ENCODE results near the gene SAPCD2. TPM values are rescaled to one million over a fixed set of nuclear protein-coding genes. Genes with fewer than 3 reads are reported as not detected.

Gene SAPCD2
- total and polyA plus RNA-seq, 9 of the 15 experiments (the other 6 are each of a cell fraction or from before 2014, with no cell fraction given): 3.4 to 91.8 (median 18.8) TPM

GRCh38 chr9:137074657-137075274 lies 4.4 kb upstream of the SAPCD2 start (continued):
- TF ChIP-seq MNT (conservative IDR thresholded peaks at IDR 0.05) (no peak), E4F1 (CRISPR knock-in tag; IDR thresholded peaks at IDR 0.05; ENCODE audit: borderline replicate concordance) (peak; percentile 87), JUNB (CRISPR knock-in tag; conservative IDR thresholded peaks at IDR 0.05) (peak; percentile 80), XRCC5 (IDR thresholded peaks at IDR 0.05; ENCODE audit: low read depth, low read length) (no peak), PTRF (tag; IDR thresholded peaks at IDR 0.05) (peak; percentile 99), ZNF239 (CRISPR knock-in tag; IDR thresholded peaks at IDR 0.05) (peak; percentile 96), ZNF57 (CRISPR knock-in tag; IDR thresholded peaks at IDR 0.05) (peak; percentile 97), FOXA3 (CRISPR knock-in tag; conservative IDR thresholded peaks at IDR 0.05 in 1 of 2, IDR thresholded peaks at IDR 0.05 in 1 of 2) (peak in 1 of 2 experiments; percentile 71; a peak in 2 of 4 replicates), IRF9 (tag; IDR thresholded peaks at IDR 0.05) (peak; percentile 99), SMAD2 (IDR thresholded peaks at IDR 0.05; ENCODE audit: low read depth, low read length) (no peak), BRF1 (IDR thresholded peaks at IDR 0.05; ENCODE audit: borderline replicate concordance, extremely low read depth, insufficient read length) (no peak), HNRNPLL (IDR thresholded peaks at IDR 0.05; ENCODE audit: low read depth, low read length, poor library complexity, severe bottlenecking) (no peak), BRF2 (IDR thresholded peaks at IDR 0.05; ENCODE audit: borderline replicate concordance, insufficient read depth, insufficient read length) (no peak), GTF2E2 (tag; IDR thresholded peaks at IDR 0.05) (peak; percentile 81), ZNF165 (CRISPR knock-in tag; IDR thresholded peaks at IDR 0.05; ENCODE audit: borderline replicate concordance) (peak; percentile 99), STAT5B (CRISPR knock-in tag; IDR thresholded peaks at IDR 0.05) (peak; percentile 87), ZNF639 (CRISPR knock-in tag; conservative IDR thresholded peaks at IDR 0.05 in 1 of 2, IDR thresholded peaks at IDR 0.05 in 1 of 2) (peak in 1 of 2 experiments; percentile 100; a peak in 2 of 4 replicates), SPI1 (IDR thresholded peaks at IDR 0.05; ENCODE audit: borderline replicate concordance, low read depth, low read length) (peak; percentile 61; the same call in 1 of the 2 replicates), ETV1 (tag; conservative IDR thresholded peaks at IDR 0.05; ENCODE audit: low read depth) (peak; percentile 89), GATAD2A (IDR thresholded peaks at IDR 0.05) (peak; percentile 25; the same call in 1 of the 2 replicates)

Data from K562 (cell line).